PC-9 (cell line): ENCODE measurements around the gene CYP39A1.

Experiments
- EZH2 ChIP-seq: fragments of 200-600 bp; sonication (generic); IDR thresholded peaks from 2 replicates; pipeline ENCODE4 v1.8.0; 2017; ENCODE audit warnings: antibody characterized with exemption, low read depth
- TF ChIP-seq, protein P1 (sequence below): fragments of 200-600 bp; sonication (generic); conservative IDR thresholded peaks from 2 replicates; pipeline ENCODE4 v1.6.1; 2017; ENCODE audit warnings: mixed run types, antibody characterized with exemption, mild to moderate bottlenecking, moderate library complexity

DNA sequence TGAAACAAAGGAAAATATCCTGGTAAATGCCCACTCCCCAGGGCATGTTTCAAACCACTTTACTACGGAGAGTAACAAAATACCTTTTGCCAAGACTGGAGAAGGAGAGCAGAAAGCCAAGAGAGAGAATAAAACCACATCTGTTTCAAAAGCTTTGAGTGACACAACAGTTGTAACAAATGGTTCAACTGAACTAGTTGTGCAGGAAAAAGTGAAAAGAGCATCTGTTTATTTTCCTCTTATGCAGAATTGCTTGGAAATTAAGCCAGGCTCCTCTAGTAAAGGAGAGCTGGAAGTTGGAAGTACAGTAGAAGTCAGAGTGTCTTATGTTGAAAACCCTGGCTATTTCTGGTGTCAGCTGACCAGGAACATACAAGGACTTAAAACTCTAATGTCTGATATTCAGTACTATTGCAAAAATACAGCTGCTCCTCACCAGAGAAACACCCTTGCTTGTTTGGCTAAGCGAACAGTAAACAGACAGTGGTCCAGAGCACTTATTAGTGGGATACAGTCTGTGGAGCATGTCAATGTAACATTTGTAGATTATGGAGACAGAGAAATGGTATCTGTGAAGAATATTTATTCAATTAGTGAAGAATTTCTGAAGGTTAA lies 37.6 kb upstream of the CYP39A1 start:
- TF ChIP-seq, protein P1, sequence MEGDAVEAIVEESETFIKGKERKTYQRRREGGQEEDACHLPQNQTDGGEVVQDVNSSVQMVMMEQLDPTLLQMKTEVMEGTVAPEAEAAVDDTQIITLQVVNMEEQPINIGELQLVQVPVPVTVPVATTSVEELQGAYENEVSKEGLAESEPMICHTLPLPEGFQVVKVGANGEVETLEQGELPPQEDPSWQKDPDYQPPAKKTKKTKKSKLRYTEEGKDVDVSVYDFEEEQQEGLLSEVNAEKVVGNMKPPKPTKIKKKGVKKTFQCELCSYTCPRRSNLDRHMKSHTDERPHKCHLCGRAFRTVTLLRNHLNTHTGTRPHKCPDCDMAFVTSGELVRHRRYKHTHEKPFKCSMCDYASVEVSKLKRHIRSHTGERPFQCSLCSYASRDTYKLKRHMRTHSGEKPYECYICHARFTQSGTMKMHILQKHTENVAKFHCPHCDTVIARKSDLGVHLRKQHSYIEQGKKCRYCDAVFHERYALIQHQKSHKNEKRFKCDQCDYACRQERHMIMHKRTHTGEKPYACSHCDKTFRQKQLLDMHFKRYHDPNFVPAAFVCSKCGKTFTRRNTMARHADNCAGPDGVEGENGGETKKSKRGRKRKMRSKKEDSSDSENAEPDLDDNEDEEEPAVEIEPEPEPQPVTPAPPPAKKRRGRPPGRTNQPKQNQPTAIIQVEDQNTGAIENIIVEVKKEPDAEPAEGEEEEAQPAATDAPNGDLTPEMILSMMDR: no peak
- no peak for TF ChIP-seq EZH2
